ENCODE measurements around the gene ZFAND2A.

DNA sequence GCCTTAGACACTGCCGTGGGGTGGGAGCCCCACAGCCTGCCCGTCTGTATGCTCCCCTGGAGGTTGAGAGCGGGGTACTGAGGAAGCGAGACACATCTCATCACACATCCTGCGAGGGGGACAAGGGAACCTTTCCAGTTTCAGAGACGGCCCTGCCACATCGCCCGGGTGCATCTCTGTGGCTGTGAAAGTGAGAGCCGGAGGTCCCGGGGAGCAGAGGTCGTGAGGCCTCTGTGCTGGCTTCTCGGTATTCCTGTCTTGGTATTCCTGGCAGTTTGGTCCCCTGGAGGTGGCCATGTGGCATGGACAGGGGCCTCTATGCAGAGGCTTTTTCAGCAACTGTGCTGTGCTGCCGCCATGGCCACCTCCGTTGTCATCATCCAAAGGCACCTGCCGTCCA is 41.9 kb upstream of the ZFAND2A start:
- no peak for TF ChIP-seq POLR2AphosphoS5 (IDR thresholded peaks at IDR 0.05)
- TF ChIP-seq CTCF (IDR thresholded peaks at IDR 0.05): no peak
- TF ChIP-seq EP300 (IDR thresholded peaks at IDR 0.05): no peak

Measured in sigmoid colon (tissue), 4 donors.